Ascending aorta (tissue), 2 donors: Measurements from ENCODE around the gene KSR2. TPM values are rescaled to one million over a fixed set of nuclear protein-coding genes. Genes with fewer than 3 reads are reported as not detected.

ENCODE experiments used
- DNase-seq, 2 donors: peaks; one replicate each; pipeline ENCODE4 v3.0.0-alpha.2; 2019; ENCODE audit warnings: low spot score in 2 of 2
- H3K27ac ChIP-seq, 2 donors: fragments of 200-600 bp; sonication (generic); one replicate each; pipeline ENCODE4 v1.5.1; 2016 to 2017; ENCODE audit warnings: mild to moderate bottlenecking in 1 of 2
- H3K27me3 ChIP-seq: fragments of 200-600 bp; sonication (generic); one replicate; pipeline ENCODE4 v1.5.1; 2017
- H3K36me3 ChIP-seq, 2 donors: fragments of 200-600 bp; sonication (generic); one replicate each; pipeline ENCODE4 v1.5.1; 2016
- H3K4me1 ChIP-seq, 2 donors: fragments of 200-600 bp; sonication (generic); one replicate each; pipeline ENCODE4 v1.5.1; 2016 to 2017; ENCODE audit warnings: mild to moderate bottlenecking in 1 of 2
- H3K4me3 ChIP-seq, 2 donors: fragments of 200-600 bp; sonication (generic); one replicate each; pipeline ENCODE4 v1.5.1; 2016 to 2017; ENCODE audit warnings: mild to moderate bottlenecking in 1 of 2
- H3K9me3 ChIP-seq, 2 donors: fragments of 200-600 bp; sonication (generic); one replicate each; pipeline ENCODE4 v1.5.1; 2016
- CTCF ChIP-seq, 3 experiments: fragments of 200-600 bp in 2 of 3; fragments of 450-650 bp in 1 of 3; sonication (generic) in 2 of 3; IDR thresholded peaks; one replicate each; pipeline ENCODE4 v1.5.1; 2016 to 2019; ENCODE audit warnings: antibody characterized with exemption in 3 of 3, mild to moderate bottlenecking in 1 of 3, moderate library complexity in 1 of 3
- intact Hi-C: fragments of 100-400 bp; cut with DNase I; formaldehyde crosslinking; loops from one replicate; pipeline ENCODE4 v1.15.1; 2023
- total RNA-seq: library from RNA; depleted of rRNA; stranded (reverse); fragments of >200 nt; gene quantifications from one replicate; pipeline ENCODE4 v1.1.0, GENCODE V29; 2016

Gene KSR2
- total RNA-seq, 1 donor from 2014 or later, result 0.11 TPM

GRCh38 chr12:117412465-117413188, 556.2 kb downstream of the KSR2 start:
- no peaks in the 10 kb centered on the region for H3K27me3 ChIP-seq
- H3K4me3 ChIP-seq, result no peak overlapping the region
- H3K27ac ChIP-seq, result no peak overlapping the region
- no peaks in the 10 kb centered on the region for H3K4me1 ChIP-seq
- H3K9me3 ChIP-seq, result no peaks in the 10 kb centered on the region
- DNase-seq, result no peak
- intact Hi-C loops, result no loop called here
- TF ChIP-seq CTCF (IDR thresholded peaks at IDR 0.05), result no peak
- no peaks in the 10 kb centered on the region for H3K36me3 ChIP-seq

- H3K9me3 ChIP-seq, result no peaks in the 10 kb centered on the region
- DNase-seq, result no peak
- no peak for TF ChIP-seq CTCF (IDR thresholded peaks at IDR 0.05)
- no peaks in the 10 kb centered on the region for H3K4me1 ChIP-seq
- H3K27ac ChIP-seq, result no peak overlapping the region
- H3K36me3 ChIP-seq, result no peaks in the 10 kb centered on the region
- intact Hi-C loops, result no loop called here
- H3K27me3 ChIP-seq, result no peaks in the 10 kb centered on the region
- no peak overlapping the region for H3K4me3 ChIP-seq
These were observed 559.5 kb downstream of the KSR2 start for GRCh38 chr12:117409286-117409685.

- Histone ChIP-seq H3K4me3 (no peak overlapping the region), H3K27ac (no peak overlapping the region), H3K4me1 (no peaks in the 10 kb centered on the region), H3K27me3 (no peaks in the 10 kb centered on the region), H3K36me3 (no peaks in the 10 kb centered on the region), H3K9me3 (no peaks in the 10 kb centered on the region)
- DNase-seq, result no peak
- no peak for TF ChIP-seq CTCF (IDR thresholded peaks at IDR 0.05)
- intact Hi-C loops, result no loop called here
These were observed 560.5 kb downstream of the KSR2 start for GRCh38 chr12:117408161-117408791.

DNA sequence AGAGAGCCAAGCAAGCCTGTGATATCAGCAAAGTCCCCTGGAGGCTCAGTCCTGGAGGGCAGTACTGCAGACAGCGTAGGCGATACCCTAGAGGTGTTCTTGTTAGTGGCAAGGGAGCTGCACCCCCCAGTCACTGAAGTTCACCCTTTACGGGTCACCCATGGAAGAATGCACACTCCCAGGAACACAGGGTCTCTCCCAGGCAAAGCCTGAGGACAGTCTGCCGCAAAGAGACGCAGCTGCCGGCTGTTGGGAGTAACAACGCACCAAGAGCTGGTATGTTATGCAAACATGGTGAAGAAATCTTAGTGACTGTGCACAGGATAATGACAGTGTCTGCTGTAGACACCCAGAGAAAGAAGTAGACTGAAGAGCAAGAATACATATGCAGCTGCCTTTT, 563.9 kb downstream of the KSR2 start:
- Histone ChIP-seq H3K36me3 (no peaks in the 10 kb centered on the region), H3K27me3 (no peaks in the 10 kb centered on the region), H3K4me1 (no peaks in the 10 kb centered on the region), H3K4me3 (no peak overlapping the region), H3K9me3 (no peaks in the 10 kb centered on the region), H3K27ac (no peak overlapping the region)
- DNase-seq, result no peak
- no peak for TF ChIP-seq CTCF (IDR thresholded peaks at IDR 0.05)
- intact Hi-C loops, result no loop called here

- Histone ChIP-seq H3K27me3 (no peaks in the 10 kb centered on the region), H3K4me3 (no peak overlapping the region), H3K9me3 (no peaks in the 10 kb centered on the region), H3K27ac (no peak overlapping the region), H3K4me1 (no peaks in the 10 kb centered on the region), H3K36me3 (no peaks in the 10 kb centered on the region)
- no peak for TF ChIP-seq CTCF (IDR thresholded peaks at IDR 0.05)
- intact Hi-C loops, result no loop called here
- no peak for DNase-seq
These were observed 564.5 kb downstream of the KSR2 start for GRCh38 chr12:117404203-117404853.
